GM23338 (cell line): ENCODE data around the gene KCNMA1. TPM values are rescaled to one million over a fixed set of nuclear protein-coding genes. Genes with fewer than 3 reads are reported as not detected.

Experiments used
- ATAC-seq: fragments of 200-7000 bp; cut with Tn5 transposase; 3 replicates; pipeline ENCODE4 v1.9.1; 2020
- DNase-seq: peaks from one replicate; pipeline ENCODE4 v3.0.0-alpha.2; 2015; ENCODE audit warnings: low spot score
- H2AFZ ChIP-seq: fragments of 200-600 bp; sonication (generic); 2 replicates; pipeline ENCODE4 v1.8.0; 2016; ENCODE audit warnings: antibody characterized with exemption, mild to moderate bottlenecking, moderate library complexity
- H3F3A ChIP-seq: fragments of 200-600 bp; sonication (generic); replicated peaks from 2 replicates; pipeline ENCODE4 v1.8.0; 2017; ENCODE audit warnings: antibody characterized with exemption, mixed run types, low read depth
- H3K27ac ChIP-seq: fragments of 200-600 bp; sonication (generic); 2 replicates; pipeline ENCODE4 v1.6.1; 2016; ENCODE audit warnings: low read depth
- H3K27me3 ChIP-seq: fragments of 200-600 bp; sonication (generic); 2 replicates; pipeline ENCODE4 v1.8.0; 2016; ENCODE audit warnings: mild to moderate bottlenecking, mixed run types, moderate library complexity; ENCODE audit not compliant: insufficient read depth
- H3K36me3 ChIP-seq: fragments of 200-600 bp; sonication (generic); 2 replicates; pipeline ENCODE4 v1.8.0; 2016; ENCODE audit warnings: mild to moderate bottlenecking; ENCODE audit not compliant: insufficient read depth
- H3K4me1 ChIP-seq: fragments of 200-600 bp; sonication (generic); 2 replicates; pipeline ENCODE4 v1.8.0; 2016; ENCODE audit warnings: mild to moderate bottlenecking, moderate library complexity; ENCODE audit not compliant: insufficient read depth
- H3K4me2 ChIP-seq: fragments of 200-600 bp; sonication (generic); 2 replicates; pipeline ENCODE4 v1.7.1; 2017; ENCODE audit warnings: mixed run types
- H3K4me3 ChIP-seq: fragments of 200-600 bp; sonication (generic); 2 replicates; pipeline ENCODE4 v1.6.1; 2016; ENCODE audit warnings: mixed run types
- H3K79me2 ChIP-seq: fragments of 200-600 bp; sonication (generic); replicated peaks from 2 replicates; pipeline ENCODE4 v1.8.0; 2017; ENCODE audit warnings: mild to moderate bottlenecking; ENCODE audit not compliant: insufficient read depth
- H3K9me2 ChIP-seq: fragments of 200-600 bp; sonication (generic); 2 replicates; pipeline ENCODE4 v1.8.0; 2017; ENCODE audit not compliant: insufficient read depth
- H4K20me1 ChIP-seq: fragments of 200-600 bp; sonication (generic); replicated peaks from 2 replicates; pipeline ENCODE4 v1.8.0; 2017; ENCODE audit warnings: mild to moderate bottlenecking; ENCODE audit not compliant: insufficient read depth
- H3K27ac Mint-ChIP-seq: 2 replicates; pipeline ENCODE4 v1.8.0; 2020; ENCODE audit warnings: inconsistent platforms, mild to moderate bottlenecking, moderate library complexity, mixed read lengths
- H3K27me3 Mint-ChIP-seq: 3 replicates; pipeline ENCODE4 v1.8.0; 2022; ENCODE audit warnings: low read depth, mild to moderate bottlenecking, moderate library complexity, mixed read lengths, inconsistent platforms; ENCODE audit not compliant: insufficient read depth, poor library complexity
- H3K36me3 Mint-ChIP-seq: 3 replicates; pipeline ENCODE4 v1.8.0; 2021; ENCODE audit warnings: low read depth, mild to moderate bottlenecking, inconsistent platforms, moderate library complexity, mixed read lengths
- H3K4me1 Mint-ChIP-seq: 3 replicates; pipeline ENCODE4 v1.8.0; 2020; ENCODE audit warnings: mild to moderate bottlenecking, inconsistent platforms, mixed read lengths
- H3K4me3 Mint-ChIP-seq: 3 replicates; pipeline ENCODE4 v1.8.0; 2021; ENCODE audit warnings: moderate library complexity, mild to moderate bottlenecking, inconsistent platforms, mixed read lengths
- H3K9me3 Mint-ChIP-seq: 3 replicates; pipeline ENCODE4 v1.8.0; 2020; ENCODE audit warnings: moderate library complexity, mild to moderate bottlenecking, inconsistent platforms, mixed read lengths
- CREB1 ChIP-seq: fragments of 250-450 bp; sonication (Bioruptor Pico); IDR thresholded peaks from 2 replicates; pipeline ENCODE4 v1.5.0; 2020; ENCODE audit warnings: low read depth, mild to moderate bottlenecking, moderate library complexity
- CTCF ChIP-seq, 2 experiments: fragments of 200-600 bp in 1 of 2; sonication (generic) in 1 of 2; conservative IDR thresholded peaks; 2 replicates each; pipeline versions ENCODE4 v1.5.1 to v1.6.1; 2016 to 2017; ENCODE audit warnings: antibody characterized with exemption in 2 of 2, low read depth in 2 of 2, mild to moderate bottlenecking in 2 of 2, moderate library complexity in 1 of 2
- ETS1 ChIP-seq: IDR thresholded peaks from 2 replicates; pipeline ENCODE4 v1.6.1; 2016; ENCODE audit warnings: antibody characterized with exemption
- EZH2 ChIP-seq: fragments of 200-600 bp; sonication (generic); IDR thresholded peaks from one replicate; pipeline ENCODE4 v1.8.0; 2017; ENCODE audit warnings: antibody characterized with exemption, mild to moderate bottlenecking, low read depth; ENCODE audit not compliant: unreplicated experiment
- EZH2phosphoT487 ChIP-seq: fragments of 200-600 bp; sonication (generic); IDR thresholded peaks from one replicate; pipeline ENCODE4 v1.8.1; 2018; ENCODE audit warnings: antibody characterized with exemption; ENCODE audit not compliant: unreplicated experiment
- JUNB ChIP-seq: IDR thresholded peaks from one replicate; pipeline ENCODE4 v1.6.1; 2016; ENCODE audit warnings: antibody characterized with exemption; ENCODE audit not compliant: unreplicated experiment
- NANOG ChIP-seq: IDR thresholded peaks from 2 replicates; pipeline ENCODE4 v1.6.1; 2016; ENCODE audit warnings: antibody characterized with exemption, borderline replicate concordance
- POLR2AphosphoS5 ChIP-seq: IDR thresholded peaks from 2 replicates; pipeline ENCODE4 v1.6.1; 2016; ENCODE audit warnings: antibody characterized with exemption, low read depth
- REST ChIP-seq: IDR thresholded peaks from one replicate; pipeline ENCODE4 v1.6.1; 2018; ENCODE audit warnings: antibody characterized with exemption; ENCODE audit not compliant: unreplicated experiment
- STAT1 ChIP-seq: IDR thresholded peaks from one replicate; pipeline ENCODE4 v1.6.1; 2016; ENCODE audit warnings: antibody characterized with exemption; ENCODE audit not compliant: unreplicated experiment
- ZNF114 ChIP-seq: fragments of 250-450 bp; sonication (Bioruptor Pico); IDR thresholded peaks from 2 replicates; pipeline ENCODE4 v1.5.0; 2020; ENCODE audit warnings: mild to moderate bottlenecking, moderate library complexity
- ZNF331 ChIP-seq: fragments of 250-450 bp; sonication (Bioruptor Pico); IDR thresholded peaks from 2 replicates; pipeline ENCODE4 v1.5.0; 2020; ENCODE audit warnings: low read depth, mild to moderate bottlenecking, moderate library complexity
- ZNF462 ChIP-seq: fragments of 250-450 bp; sonication (Bioruptor Pico); IDR thresholded peaks from 2 replicates; pipeline ENCODE4 v1.5.0; 2020; ENCODE audit warnings: mild to moderate bottlenecking, moderate library complexity
- polyA plus RNA-seq: library from polyadenylated mRNA; unstranded; fragments of >200 nt; fragmentation: Nextera tagmentation; extraction: Ambion mirVana; gene quantifications from 2 replicates; pipeline ENCODE4 v1.2.1, GENCODE V29; 2016
- total RNA-seq: library from RNA; depleted of rRNA; stranded (reverse); fragments of >200 nt; shearing (Covaris generic); gene quantifications from 2 replicates; pipeline ENCODE4 v1.2.3, GENCODE V29; 2014

KCNMA1 gene
- total and polyA plus RNA-seq, 2 experiments from 2014 or later = 8.2 to 9.0 TPM

GRCh38 chr10:77160679-77161078, 476.9 kb downstream of the KCNMA1 start:
- Histone ChIP-seq H3K4me1 (no peaks in the 10 kb centered on the region), H3K4me2 (no peak overlapping the region)
- no peaks in the 10 kb centered on the region for H3K9me3 Mint-ChIP-seq

More at GRCh38 chr10:77160679-77161078, 476.9 kb downstream of the KCNMA1 start:
- DNase-seq (no peak), ATAC-seq (no peak)
- Histone ChIP-seq H3K27ac (no peak overlapping the region), H3K36me3 (no peaks in the 10 kb centered on the region), H3K9me2 (no peaks in the 10 kb centered on the region; the same call in 1 of the 2 replicates), H3F3A (no peaks in the 10 kb centered on the region), H3K27me3 (no peaks in the 10 kb centered on the region), H4K20me1 (no peaks in the 10 kb centered on the region), H2AFZ (no peak overlapping the region), H3K4me3 (no peak overlapping the region), H3K79me2 (no peaks in the 10 kb centered on the region)
- Mint-ChIP-seq H3K27ac (no peak overlapping the region), H3K36me3 (no peaks in the 10 kb centered on the region), H3K4me1 (peaks cover 7% of the 10 kb centered on the region), H3K27me3 (peaks cover 2% of the 10 kb centered on the region), H3K4me3 (no peak overlapping the region)
- no peak for TF ChIP-seq EZH2phosphoT487
- no peak for TF ChIP-seq JUNB
- TF ChIP-seq EZH2 = no peak
- TF ChIP-seq POLR2AphosphoS5 = no peak
- no peak for TF ChIP-seq CTCF (conservative IDR thresholded peaks at IDR 0.05; ENCODE audit: low read depth in 2 of 2)
- no peak for TF ChIP-seq ETS1
- TF ChIP-seq ZNF331 (CRISPR knock-in tag) = no peak
- no peak for TF ChIP-seq REST
- TF ChIP-seq CREB1 (CRISPR knock-in tag) = no peak
- no peak for TF ChIP-seq ZNF462 (CRISPR knock-in tag)
- TF ChIP-seq ZNF114 (CRISPR knock-in tag) = no peak
- TF ChIP-seq STAT1 = no peak
- TF ChIP-seq NANOG = no peak
